ENCODE measurements around the gene GSDME. TPM values are rescaled to one million over a fixed set of nuclear protein-coding genes. Genes with fewer than 3 reads are reported as not detected.

GSDME gene
- total RNA-seq, 1 experiment from 2014 or later: 4.5 TPM

DNA sequence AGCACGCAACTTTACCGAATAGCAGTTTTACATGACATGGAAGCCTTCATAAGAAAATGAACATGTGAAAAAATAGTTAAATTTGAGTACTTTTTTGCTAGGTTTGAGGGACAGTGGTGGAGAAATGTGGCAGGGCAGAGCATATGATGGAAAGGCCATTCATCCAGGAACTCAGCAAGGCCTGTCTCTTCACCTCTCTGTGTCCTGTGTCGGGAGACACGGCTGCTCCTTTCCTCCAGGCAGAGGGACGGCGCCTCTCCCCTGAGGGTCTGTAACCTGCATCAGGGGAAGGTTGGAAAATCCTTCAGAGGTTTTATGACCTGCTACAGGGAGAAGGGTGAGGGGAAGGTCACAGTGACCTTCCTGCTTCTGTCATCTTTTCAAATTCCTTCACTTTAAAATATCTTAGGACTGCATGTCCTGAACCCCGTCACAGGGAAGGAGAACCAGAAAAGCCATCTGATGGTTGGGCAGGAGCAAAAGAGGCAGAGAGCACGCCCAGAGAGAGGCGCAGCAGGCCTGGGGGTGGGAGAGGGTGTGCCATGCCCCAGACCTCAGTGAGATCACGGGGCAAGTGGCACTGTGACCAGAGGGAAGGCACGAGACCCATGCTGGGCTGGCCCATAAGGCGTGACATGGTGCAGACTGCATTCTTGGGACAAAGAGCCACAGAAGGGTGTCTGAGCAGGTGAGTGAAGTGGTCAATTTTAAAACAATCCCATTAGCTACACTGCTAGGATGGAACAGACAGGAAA lies 44.0 kb downstream of the GSDME start:
- in situ Hi-C loops (cut with HindIII; ENCODE audit: low pct_unique_long_range_greater_than_20kb, low sequenced_read_pairs) (no loop called here), intact Hi-C loops (cut with micrococcal nuclease; ENCODE audit: unreplicated experiment) (loop anchor here (10.0 kb wide), 3 partner anchors 58 to 1138 kb away; no protein-coding TSS in a partner anchor)
- H3K4me3 ChIP-seq (ENCODE audit: low read depth in 2 of 2, low read length in 2 of 2): no peak overlapping the region
- BruUV-seq (replicated peaks): no TSS peak
- DNase-seq (ENCODE audit: low read depth, low spot score) (no peak), ATAC-seq (no peak)
- CTCF ChIA-PET: no interaction called here
- TF ChIP-seq, protein P1, sequence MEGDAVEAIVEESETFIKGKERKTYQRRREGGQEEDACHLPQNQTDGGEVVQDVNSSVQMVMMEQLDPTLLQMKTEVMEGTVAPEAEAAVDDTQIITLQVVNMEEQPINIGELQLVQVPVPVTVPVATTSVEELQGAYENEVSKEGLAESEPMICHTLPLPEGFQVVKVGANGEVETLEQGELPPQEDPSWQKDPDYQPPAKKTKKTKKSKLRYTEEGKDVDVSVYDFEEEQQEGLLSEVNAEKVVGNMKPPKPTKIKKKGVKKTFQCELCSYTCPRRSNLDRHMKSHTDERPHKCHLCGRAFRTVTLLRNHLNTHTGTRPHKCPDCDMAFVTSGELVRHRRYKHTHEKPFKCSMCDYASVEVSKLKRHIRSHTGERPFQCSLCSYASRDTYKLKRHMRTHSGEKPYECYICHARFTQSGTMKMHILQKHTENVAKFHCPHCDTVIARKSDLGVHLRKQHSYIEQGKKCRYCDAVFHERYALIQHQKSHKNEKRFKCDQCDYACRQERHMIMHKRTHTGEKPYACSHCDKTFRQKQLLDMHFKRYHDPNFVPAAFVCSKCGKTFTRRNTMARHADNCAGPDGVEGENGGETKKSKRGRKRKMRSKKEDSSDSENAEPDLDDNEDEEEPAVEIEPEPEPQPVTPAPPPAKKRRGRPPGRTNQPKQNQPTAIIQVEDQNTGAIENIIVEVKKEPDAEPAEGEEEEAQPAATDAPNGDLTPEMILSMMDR (IDR thresholded peaks at IDR 0.05): no peak
- TF ChIP-seq, protein P2, sequence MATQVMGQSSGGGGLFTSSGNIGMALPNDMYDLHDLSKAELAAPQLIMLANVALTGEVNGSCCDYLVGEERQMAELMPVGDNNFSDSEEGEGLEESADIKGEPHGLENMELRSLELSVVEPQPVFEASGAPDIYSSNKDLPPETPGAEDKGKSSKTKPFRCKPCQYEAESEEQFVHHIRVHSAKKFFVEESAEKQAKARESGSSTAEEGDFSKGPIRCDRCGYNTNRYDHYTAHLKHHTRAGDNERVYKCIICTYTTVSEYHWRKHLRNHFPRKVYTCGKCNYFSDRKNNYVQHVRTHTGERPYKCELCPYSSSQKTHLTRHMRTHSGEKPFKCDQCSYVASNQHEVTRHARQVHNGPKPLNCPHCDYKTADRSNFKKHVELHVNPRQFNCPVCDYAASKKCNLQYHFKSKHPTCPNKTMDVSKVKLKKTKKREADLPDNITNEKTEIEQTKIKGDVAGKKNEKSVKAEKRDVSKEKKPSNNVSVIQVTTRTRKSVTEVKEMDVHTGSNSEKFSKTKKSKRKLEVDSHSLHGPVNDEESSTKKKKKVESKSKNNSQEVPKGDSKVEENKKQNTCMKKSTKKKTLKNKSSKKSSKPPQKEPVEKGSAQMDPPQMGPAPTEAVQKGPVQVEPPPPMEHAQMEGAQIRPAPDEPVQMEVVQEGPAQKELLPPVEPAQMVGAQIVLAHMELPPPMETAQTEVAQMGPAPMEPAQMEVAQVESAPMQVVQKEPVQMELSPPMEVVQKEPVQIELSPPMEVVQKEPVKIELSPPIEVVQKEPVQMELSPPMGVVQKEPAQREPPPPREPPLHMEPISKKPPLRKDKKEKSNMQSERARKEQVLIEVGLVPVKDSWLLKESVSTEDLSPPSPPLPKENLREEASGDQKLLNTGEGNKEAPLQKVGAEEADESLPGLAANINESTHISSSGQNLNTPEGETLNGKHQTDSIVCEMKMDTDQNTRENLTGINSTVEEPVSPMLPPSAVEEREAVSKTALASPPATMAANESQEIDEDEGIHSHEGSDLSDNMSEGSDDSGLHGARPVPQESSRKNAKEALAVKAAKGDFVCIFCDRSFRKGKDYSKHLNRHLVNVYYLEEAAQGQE (IDR thresholded peaks at IDR 0.05; ENCODE audit: insufficient read depth in 1 of 2, low read depth in 2 of 2, low read length in 1 of 2): no peak
- no peak for TF ChIP-seq TCF7L2 (IDR thresholded peaks at IDR 0.05; ENCODE audit: low read depth, low read length)
- no peaks in the 10 kb centered on the region for H3K27me3 ChIP-seq (ENCODE audit: control insufficient read depth, insufficient read depth, low read length)
- no peak overlapping the region for H3K27ac ChIP-seq (ENCODE audit: low read length)
- H3K4me1 ChIP-seq (ENCODE audit: control insufficient read depth, insufficient read depth, low read length): no peaks in the 10 kb centered on the region
- POLR2A ChIA-PET: no interaction called here
- H3K36me3 ChIP-seq (ENCODE audit: control insufficient read depth, insufficient read depth, low read length): no peaks in the 10 kb centered on the region
- H3K9me3 ChIP-seq (ENCODE audit: control insufficient read depth, insufficient read depth, low read depth, low read length): no peaks in the 10 kb centered on the region

- H3K4me1 ChIP-seq (ENCODE audit: control insufficient read depth, insufficient read depth, low read length): no peaks in the 10 kb centered on the region
- no peak for DNase-seq (ENCODE audit: low read depth, low spot score)
- in situ Hi-C loops (cut with HindIII; ENCODE audit: low pct_unique_long_range_greater_than_20kb, low sequenced_read_pairs) (no loop called here), intact Hi-C loops (cut with micrococcal nuclease; ENCODE audit: unreplicated experiment) (loop anchor here (10.0 kb wide), 3 partner anchors 55 to 1135 kb away; no protein-coding TSS in a partner anchor)
- CTCF ChIA-PET: no interaction called here
- H3K9me3 ChIP-seq (ENCODE audit: control insufficient read depth, insufficient read depth, low read depth, low read length): no peaks in the 10 kb centered on the region
- no peaks in the 10 kb centered on the region for H3K27me3 ChIP-seq (ENCODE audit: control insufficient read depth, insufficient read depth, low read length)
- H3K27ac ChIP-seq (ENCODE audit: low read length): no peak overlapping the region
- H3K4me3 ChIP-seq (ENCODE audit: low read depth in 2 of 2, low read length in 2 of 2): no peak overlapping the region
- no TSS peak for BruUV-seq (replicated peaks)
- TF ChIP-seq, protein P1 (IDR thresholded peaks at IDR 0.05): no peak
- TF ChIP-seq POLR2AphosphoS5 (IDR thresholded peaks at IDR 0.05; ENCODE audit: low read depth, low read length): no peak
- TF ChIP-seq SIN3A (IDR thresholded peaks at IDR 0.05; ENCODE audit: borderline replicate concordance, insufficient read depth, low read depth, low read length): no peak
- no peak for TF ChIP-seq TCF7L2 (IDR thresholded peaks at IDR 0.05; ENCODE audit: low read depth, low read length)
- TF ChIP-seq, protein P2 (IDR thresholded peaks at IDR 0.05; ENCODE audit: insufficient read depth in 1 of 2, low read depth in 2 of 2, low read length in 1 of 2): no peak
- no peaks in the 10 kb centered on the region for H3K36me3 ChIP-seq (ENCODE audit: control insufficient read depth, insufficient read depth, low read length)
- no peak for ATAC-seq
- POLR2A ChIA-PET: no interaction called here
Measured at GRCh38 chr7:24709585-24710360, 47.5 kb downstream of the GSDME start.
